ENCODE results near the gene ALPK1.

The ALPK1 gene

GRCh38 chr4:112348488-112349158, 51.5 kb downstream of the ALPK1 start:
- no peak overlapping the region for H3K27ac Mint-ChIP-seq (ENCODE audit: low read depth)
- ATAC-seq (replicated peaks; ENCODE audit: extremely low read depth, poor library complexity, severe bottlenecking) (no peak), DNase-seq (ENCODE audit: low spot score in 2 of 2) (no peak)

GRCh38 chr4:112352736-112353135, 55.6 kb downstream of the ALPK1 start:
- Mint-ChIP-seq H3K27me3 (peaks cover 16% of the 10 kb centered on the region), H3K4me1 (no peaks in the 10 kb centered on the region), H3K36me3 (ENCODE audit: insufficient read depth) (no peaks in the 10 kb centered on the region), H3K9me3 (no peaks in the 10 kb centered on the region), H3K4me3 (no peak overlapping the region), H3K27ac (ENCODE audit: low read depth) (no peak overlapping the region)
- DNase-seq (ENCODE audit: low spot score in 2 of 2) (no peak), ATAC-seq (replicated peaks; ENCODE audit: extremely low read depth, poor library complexity, severe bottlenecking) (no peak)

More at GRCh38 chr4:112348488-112349158, 51.5 kb downstream of the ALPK1 start:
- Mint-ChIP-seq H3K4me1 (no peaks in the 10 kb centered on the region), H3K9me3 (no peaks in the 10 kb centered on the region), H3K4me3 (no peak overlapping the region), H3K27me3 (no peaks in the 10 kb centered on the region), H3K36me3 (ENCODE audit: insufficient read depth) (no peaks in the 10 kb centered on the region)

- Mint-ChIP-seq H3K36me3 (ENCODE audit: insufficient read depth) (no peaks in the 10 kb centered on the region), H3K4me3 (no peak overlapping the region), H3K27me3 (peaks cover 28% of the 10 kb centered on the region), H3K9me3 (no peaks in the 10 kb centered on the region), H3K4me1 (no peaks in the 10 kb centered on the region), H3K27ac (ENCODE audit: low read depth) (no peak overlapping the region)
- DNase-seq (ENCODE audit: low spot score in 2 of 2), result no peak
- no peak for ATAC-seq (replicated peaks; ENCODE audit: extremely low read depth, poor library complexity, severe bottlenecking)
These were observed 58.5 kb downstream of the ALPK1 start for GRCh38 chr4:112355662-112356061.

- DNase-seq (ENCODE audit: low spot score in 2 of 2) (no peak), ATAC-seq (replicated peaks; ENCODE audit: extremely low read depth, poor library complexity, severe bottlenecking) (no peak)
- Mint-ChIP-seq H3K9me3 (no peaks in the 10 kb centered on the region), H3K4me1 (no peaks in the 10 kb centered on the region), H3K36me3 (ENCODE audit: insufficient read depth) (no peaks in the 10 kb centered on the region), H3K27ac (ENCODE audit: low read depth) (no peak overlapping the region), H3K27me3 (peaks cover 43% of the 10 kb centered on the region), H3K4me3 (no peak overlapping the region)
These were observed 60.3 kb downstream of the ALPK1 start for GRCh38 chr4:112357453-112357852.

GRCh38 chr4:112357897-112358296, 60.7 kb downstream of the ALPK1 start:
- Mint-ChIP-seq H3K9me3 (no peaks in the 10 kb centered on the region), H3K27me3 (peaks cover 47% of the 10 kb centered on the region), H3K4me1 (no peaks in the 10 kb centered on the region), H3K36me3 (ENCODE audit: insufficient read depth) (no peaks in the 10 kb centered on the region), H3K27ac (ENCODE audit: low read depth) (no peak overlapping the region), H3K4me3 (no peak overlapping the region)
- DNase-seq (ENCODE audit: low spot score in 2 of 2) (no peak), ATAC-seq (replicated peaks; ENCODE audit: extremely low read depth, poor library complexity, severe bottlenecking) (no peak)

GRCh38 chr4:112358415-112358814, 61.2 kb downstream of the ALPK1 start:
- no peak overlapping the region for H3K4me3 Mint-ChIP-seq
- DNase-seq (ENCODE audit: low spot score in 2 of 2) (no peak), ATAC-seq (replicated peaks; ENCODE audit: extremely low read depth, poor library complexity, severe bottlenecking) (no peak)
- H3K9me3 Mint-ChIP-seq, result no peaks in the 10 kb centered on the region
- peaks cover 52% of the 10 kb centered on the region for H3K27me3 Mint-ChIP-seq
- no peak overlapping the region for H3K27ac Mint-ChIP-seq (ENCODE audit: low read depth)
- H3K36me3 Mint-ChIP-seq (ENCODE audit: insufficient read depth), result no peaks in the 10 kb centered on the region
- H3K4me1 Mint-ChIP-seq, result no peaks in the 10 kb centered on the region

GRCh38 chr4:112358952-112359749, 62.0 kb downstream of the ALPK1 start:
- Mint-ChIP-seq H3K4me3 (no peak overlapping the region), H3K4me1 (no peaks in the 10 kb centered on the region), H3K27me3 (peaks cover 58% of the 10 kb centered on the region), H3K9me3 (no peaks in the 10 kb centered on the region), H3K36me3 (ENCODE audit: insufficient read depth) (no peaks in the 10 kb centered on the region), H3K27ac (ENCODE audit: low read depth) (no peak overlapping the region)
- ATAC-seq (replicated peaks; ENCODE audit: extremely low read depth, poor library complexity, severe bottlenecking) (no peak), DNase-seq (ENCODE audit: low spot score in 2 of 2) (no peak)

GRCh38 chr4:112361181-112361791, 64.1 kb downstream of the ALPK1 start:
- ATAC-seq (replicated peaks; ENCODE audit: extremely low read depth, poor library complexity, severe bottlenecking), result no peak
- DNase-seq (ENCODE audit: low spot score in 2 of 2), result no peak
- H3K36me3 Mint-ChIP-seq (ENCODE audit: insufficient read depth), result no peaks in the 10 kb centered on the region
- no peak overlapping the region for H3K27ac Mint-ChIP-seq (ENCODE audit: low read depth)
- H3K4me1 Mint-ChIP-seq, result no peaks in the 10 kb centered on the region
- H3K9me3 Mint-ChIP-seq, result no peaks in the 10 kb centered on the region
- H3K4me3 Mint-ChIP-seq, result no peak overlapping the region
- peaks cover 43% of the 10 kb centered on the region for H3K27me3 Mint-ChIP-seq

GRCh38 chr4:112370466-112370865, 73.3 kb downstream of the ALPK1 start:
- no peak for DNase-seq (ENCODE audit: low spot score in 2 of 2)
- no peaks in the 10 kb centered on the region for H3K4me1 Mint-ChIP-seq
- H3K36me3 Mint-ChIP-seq (ENCODE audit: insufficient read depth), result no peaks in the 10 kb centered on the region
- H3K27me3 Mint-ChIP-seq, result no peaks in the 10 kb centered on the region
- ATAC-seq (replicated peaks; ENCODE audit: extremely low read depth, poor library complexity, severe bottlenecking), result no peak
- H3K4me3 Mint-ChIP-seq, result no peak overlapping the region
- no peaks in the 10 kb centered on the region for H3K9me3 Mint-ChIP-seq
- no peak overlapping the region for H3K27ac Mint-ChIP-seq (ENCODE audit: low read depth)

- H3K27me3 Mint-ChIP-seq, result no peaks in the 10 kb centered on the region
- ATAC-seq (replicated peaks; ENCODE audit: extremely low read depth, poor library complexity, severe bottlenecking), result no peak
- no peak for DNase-seq (ENCODE audit: low spot score in 2 of 2)
- no peak overlapping the region for H3K27ac Mint-ChIP-seq (ENCODE audit: low read depth)
- no peaks in the 10 kb centered on the region for H3K4me1 Mint-ChIP-seq
- H3K9me3 Mint-ChIP-seq, result no peaks in the 10 kb centered on the region
- H3K36me3 Mint-ChIP-seq (ENCODE audit: insufficient read depth), result no peaks in the 10 kb centered on the region
- H3K4me3 Mint-ChIP-seq, result no peak overlapping the region
These were observed 74.2 kb downstream of the ALPK1 start for GRCh38 chr4:112371361-112371760.

- no peaks in the 10 kb centered on the region for H3K9me3 Mint-ChIP-seq
- no peaks in the 10 kb centered on the region for H3K36me3 Mint-ChIP-seq (ENCODE audit: insufficient read depth)
- DNase-seq (ENCODE audit: low spot score in 2 of 2) (no peak), ATAC-seq (replicated peaks; ENCODE audit: extremely low read depth, poor library complexity, severe bottlenecking) (no peak)
- H3K4me3 Mint-ChIP-seq, result no peak overlapping the region
- H3K27ac Mint-ChIP-seq (ENCODE audit: low read depth), result no peak overlapping the region
- H3K27me3 Mint-ChIP-seq, result no peaks in the 10 kb centered on the region
- H3K4me1 Mint-ChIP-seq, result no peaks in the 10 kb centered on the region
These were observed 77.7 kb downstream of the ALPK1 start for GRCh38 chr4:112374850-112375249.

- Mint-ChIP-seq H3K4me3 (no peak overlapping the region), H3K4me1 (no peaks in the 10 kb centered on the region), H3K27me3 (no peaks in the 10 kb centered on the region), H3K9me3 (no peaks in the 10 kb centered on the region), H3K27ac (ENCODE audit: low read depth) (no peak overlapping the region), H3K36me3 (ENCODE audit: insufficient read depth) (peaks cover 2% of the 10 kb centered on the region)
- ATAC-seq (replicated peaks; ENCODE audit: extremely low read depth, poor library complexity, severe bottlenecking) (no peak), DNase-seq (ENCODE audit: low spot score in 2 of 2) (no peak)
These were observed 80.0 kb downstream of the ALPK1 start for GRCh38 chr4:112377171-112377570.

Measured in central memory CD8-positive, alpha-beta T cell (primary cell).